Calu3 (cell line): ENCODE results near the gene C21orf91. TPM values are rescaled to one million over a fixed set of nuclear protein-coding genes. Genes with fewer than 3 reads are reported as not detected.

Experiments
- BruUV-seq: library from RNA; stranded (reverse); fragments of 400-500 nt; replicated peaks from 2 replicates; lab custom pipeline; 2021; lab: Mats Ljungman, UMichigan
- CTCF ChIA-PET: fragments of 300-600 bp; sonication (Branson Sonifier 250); formaldehyde crosslinking; loops from one replicate; lab custom pipeline; 2022; ENCODE audit warnings: antibody characterized with exemption; lab: Charles Lee
- DNase-seq: peaks from one replicate; pipeline ENCODE4 v3.0.0; 2022
- H3K27ac Mint-ChIP-seq: one replicate; pipeline ENCODE4 v1.8.0; 2022; ENCODE audit warnings: mixed read lengths; ENCODE audit not compliant: unreplicated experiment
- H3K27me3 Mint-ChIP-seq: one replicate; pipeline ENCODE4 v1.8.0; 2022; ENCODE audit warnings: mixed read lengths; ENCODE audit not compliant: unreplicated experiment
- H3K36me3 Mint-ChIP-seq: one replicate; pipeline ENCODE4 v1.8.0; 2022; ENCODE audit warnings: mild to moderate bottlenecking, moderate library complexity, mixed read lengths; ENCODE audit not compliant: insufficient read depth, unreplicated experiment
- H3K4me1 Mint-ChIP-seq: one replicate; pipeline ENCODE4 v1.8.0; 2022; ENCODE audit warnings: mild to moderate bottlenecking, low read depth, mixed read lengths; ENCODE audit not compliant: unreplicated experiment
- H3K4me3 Mint-ChIP-seq: one replicate; pipeline ENCODE4 v1.8.0; 2022; ENCODE audit warnings: mild to moderate bottlenecking, low read depth, moderate library complexity, mixed read lengths; ENCODE audit not compliant: unreplicated experiment
- H3K9me3 Mint-ChIP-seq: one replicate; pipeline ENCODE4 v1.8.0; 2022; ENCODE audit warnings: low read depth, mixed read lengths; ENCODE audit not compliant: unreplicated experiment
- CTCF ChIP-seq: fragments of 200-600 bp; IDR thresholded peaks from one replicate; pipeline ENCODE4 v1.8.0; 2022; ENCODE audit warnings: antibody characterized with exemption; ENCODE audit not compliant: unreplicated experiment
- intact Hi-C: fragments of 100-400 bp; cut with micrococcal nuclease; formaldehyde crosslinking; loops from one replicate; pipeline ENCODE4 v1.10.0; 2022; ENCODE audit not compliant: unreplicated experiment
- total RNA-seq: library from RNA; stranded (reverse); gene quantifications from 2 replicates; pipeline ENCODE4 v1.2.3, GENCODE V29; 2022

Gene C21orf91
- total RNA-seq, 1 experiment from 2014 or later = 9.6 TPM

DNA sequence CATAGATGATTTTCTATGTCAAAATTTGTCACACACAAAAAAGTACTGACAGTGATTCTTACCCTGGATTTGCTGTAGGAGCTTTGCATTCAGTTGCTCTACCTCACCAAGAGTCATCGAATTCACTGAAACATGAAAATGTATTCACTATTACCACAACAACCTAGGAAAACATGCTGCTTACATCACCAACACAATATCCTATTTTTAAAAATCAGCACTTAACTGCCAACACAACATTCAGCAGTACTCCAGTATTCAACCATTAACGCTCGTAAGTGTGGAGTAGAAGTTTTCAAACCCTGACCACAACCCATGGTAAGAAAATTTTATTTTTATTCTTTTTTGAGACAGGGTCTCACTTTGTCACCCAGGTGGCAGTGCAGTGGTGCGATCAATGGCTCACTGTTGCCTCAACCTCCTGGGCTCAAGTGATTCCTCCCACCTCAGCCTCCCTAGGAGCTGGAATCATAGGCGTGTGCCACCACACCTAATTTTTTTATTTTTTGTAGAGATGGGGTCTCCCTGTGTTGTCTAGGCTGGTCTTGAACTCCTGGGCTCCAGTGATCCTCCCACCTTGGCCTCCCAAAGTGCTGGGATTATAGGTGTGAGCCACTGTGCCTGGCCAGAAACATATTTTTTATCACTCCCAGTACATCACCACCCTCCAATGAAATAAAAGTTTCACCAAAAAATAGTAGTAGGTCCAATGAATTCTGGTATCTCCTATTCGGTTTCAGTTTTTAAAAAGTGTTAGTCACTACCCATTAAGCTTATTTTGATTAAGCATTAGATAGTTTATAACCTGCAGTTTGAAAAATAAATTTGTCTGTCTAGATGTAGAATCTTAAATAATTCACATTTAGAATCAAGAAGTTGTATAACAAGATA is 23.8 kb downstream of the C21orf91 start:
- Mint-ChIP-seq H3K4me3 (no peak overlapping the region), H3K36me3 (no peaks in the 10 kb centered on the region), H3K27ac (no peak overlapping the region), H3K9me3 (no peaks in the 10 kb centered on the region), H3K27me3 (no peaks in the 10 kb centered on the region), H3K4me1 (no peaks in the 10 kb centered on the region)
- DNase-seq = no peak
- CTCF ChIA-PET = no interaction called here
- intact Hi-C loops = no loop called here
- no TSS peak for BruUV-seq
- TF ChIP-seq CTCF = no peak

DNA sequence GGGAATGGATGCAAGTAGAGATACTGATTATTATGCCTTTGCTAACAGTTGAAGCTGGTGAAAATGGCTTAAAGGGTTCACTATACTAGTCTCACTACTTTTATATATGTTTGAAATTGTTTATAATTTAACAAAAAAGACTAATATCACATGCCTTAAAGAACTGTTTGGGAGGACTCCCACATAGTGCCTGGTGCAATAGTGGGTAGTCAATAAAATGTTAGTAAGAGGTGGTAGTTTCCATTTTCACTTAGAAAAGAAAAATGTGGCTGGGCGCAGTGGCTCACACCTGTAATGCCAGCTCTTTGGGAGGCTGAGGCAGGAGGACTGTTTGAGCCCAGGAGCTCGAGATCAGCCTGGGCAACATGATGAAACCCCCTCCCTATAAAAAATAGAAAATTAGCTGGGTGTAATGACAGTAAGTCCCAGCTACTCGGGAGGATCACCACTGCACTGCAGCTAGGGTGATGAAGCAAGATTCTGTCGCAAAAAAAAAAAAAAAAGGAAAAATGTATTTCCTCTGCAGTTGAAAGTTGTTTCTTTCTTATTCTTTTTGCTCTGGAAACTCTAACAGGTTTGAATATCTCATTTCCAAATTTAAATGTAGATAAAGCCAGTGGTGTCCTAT is 24.5 kb downstream of the C21orf91 start:
- CTCF ChIA-PET = no interaction called here
- H3K9me3 Mint-ChIP-seq = no peaks in the 10 kb centered on the region
- no peaks in the 10 kb centered on the region for H3K27me3 Mint-ChIP-seq
- intact Hi-C loops = no loop called here
- TF ChIP-seq CTCF = no peak
- no TSS peak for BruUV-seq
- no peak overlapping the region for H3K4me3 Mint-ChIP-seq
- H3K27ac Mint-ChIP-seq = no peak overlapping the region
- H3K4me1 Mint-ChIP-seq = no peaks in the 10 kb centered on the region
- DNase-seq = no peak
- H3K36me3 Mint-ChIP-seq = no peaks in the 10 kb centered on the region

DNA sequence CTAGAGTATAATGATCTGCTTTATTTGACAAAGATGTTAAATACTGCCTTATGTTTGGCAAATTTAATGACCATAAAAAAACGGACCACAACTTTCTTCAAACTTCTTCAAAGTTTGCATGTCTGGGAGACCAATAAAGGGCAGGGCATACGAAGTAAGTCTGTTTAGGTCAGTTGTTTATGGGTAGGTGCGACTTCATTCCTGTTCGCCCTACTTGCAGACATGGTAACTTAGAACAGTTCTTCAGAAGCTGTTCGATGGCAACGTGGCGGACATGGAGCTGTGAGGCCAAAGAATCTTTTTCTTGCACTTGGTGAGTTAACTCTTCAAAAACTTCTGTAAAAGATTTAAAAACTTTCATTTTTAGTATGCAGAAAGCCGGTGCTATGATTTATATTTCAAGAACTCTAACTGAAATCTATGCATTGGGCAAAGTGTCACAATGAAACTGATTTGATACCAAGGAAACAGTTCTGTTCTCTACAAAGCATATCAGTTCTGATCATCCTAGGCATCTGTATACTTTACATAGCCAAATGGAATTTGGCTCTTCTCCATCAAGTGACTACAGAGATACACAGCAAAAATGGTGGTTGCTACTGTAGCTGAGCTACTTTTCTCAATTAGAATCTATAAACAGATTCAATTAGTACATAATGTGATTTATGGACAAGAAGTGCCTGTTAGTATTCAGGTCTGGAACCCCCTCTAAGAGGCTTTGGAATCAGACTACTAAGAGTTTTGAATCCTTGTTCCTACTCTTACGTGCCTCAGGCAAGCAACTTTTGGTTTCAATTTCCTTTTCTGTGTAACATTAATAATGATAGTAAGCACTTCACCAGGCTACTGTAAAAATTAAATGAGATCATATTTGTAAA is 25.7 kb downstream of the C21orf91 start:
- intact Hi-C loops = no loop called here
- Mint-ChIP-seq H3K4me1 (no peaks in the 10 kb centered on the region), H3K36me3 (no peaks in the 10 kb centered on the region), H3K27ac (no peak overlapping the region), H3K27me3 (no peaks in the 10 kb centered on the region), H3K9me3 (no peaks in the 10 kb centered on the region), H3K4me3 (no peak overlapping the region)
- CTCF ChIA-PET = no interaction called here
- TF ChIP-seq CTCF = no peak
- no peak for DNase-seq
- no TSS peak for BruUV-seq

GRCh38 chr21:17789656-17790055 is 29.5 kb downstream of the C21orf91 start:
- DNase-seq = no peak
- Mint-ChIP-seq H3K4me1 (no peaks in the 10 kb centered on the region), H3K27ac (no peak overlapping the region), H3K4me3 (no peak overlapping the region), H3K36me3 (no peaks in the 10 kb centered on the region), H3K9me3 (no peaks in the 10 kb centered on the region), H3K27me3 (no peaks in the 10 kb centered on the region)
- no TSS peak for BruUV-seq
- no peak for TF ChIP-seq CTCF
- intact Hi-C loops = no loop called here
- CTCF ChIA-PET = no interaction called here
